GM10266 (cell line): ENCODE measurements around the gene UTP25.

Experiments
- DNase-seq: peaks from one replicate; pipeline ENCODE4 v3.0.0; 2012; ENCODE audit errors: extremely low spot score
- CTCF ChIP-seq: IDR thresholded peaks from 2 replicates; pipeline ENCODE4 v1.5.1; 2012; ENCODE audit warnings: mild to moderate bottlenecking, low read depth; ENCODE audit not compliant: control insufficient read depth, insufficient read depth; ENCODE audit errors: missing control alignments

UTP25 gene

GRCh38 chr1:209855623-209856022, 27.9 kb downstream of the UTP25 start:
- no peak for TF ChIP-seq CTCF
- no peak for DNase-seq

- no peak for TF ChIP-seq CTCF
These were observed 30.9 kb downstream of the UTP25 start for GRCh38 chr1:209858561-209859103.

GRCh38 chr1:209860293-209860881, 32.6 kb downstream of the UTP25 start:
- TF ChIP-seq CTCF, result peak; percentile 84

More at GRCh38 chr1:209858561-209859103, 30.9 kb downstream of the UTP25 start:
- no peak for DNase-seq

GRCh38 chr1:209861242-209861641, 33.5 kb downstream of the UTP25 start:
- no peak for DNase-seq
- TF ChIP-seq CTCF, result no peak

More at GRCh38 chr1:209860293-209860881, 32.6 kb downstream of the UTP25 start:
- DNase-seq, result peak; percentile 86

GRCh38 chr1:209862391-209863356, 34.9 kb downstream of the UTP25 start:
- no peak for DNase-seq
- no peak for TF ChIP-seq CTCF

GRCh38 chr1:209863766-209864485, 36.2 kb downstream of the UTP25 start:
- no peak for TF ChIP-seq CTCF
- DNase-seq, result no peak
